Effector memory CD4-positive, alpha-beta T cell (primary cell): Measurements from ENCODE around the gene SEMA6D.

Source experiments
- DNase-seq, 3 donors: peaks; one replicate each; pipeline ENCODE4 v3.0.0-alpha.2; 2020
- H3K27ac ChIP-seq: 2 replicates; pipeline ENCODE4 v1.7.0; 2013; ENCODE audit warnings: mild to moderate bottlenecking, low read length, moderate library complexity; ENCODE audit not compliant: insufficient read depth, poor library complexity, severe bottlenecking
- H3K27me3 ChIP-seq: replicated peaks from 2 replicates; pipeline ENCODE4 v1.7.0; 2013; ENCODE audit warnings: mild to moderate bottlenecking, low read length; ENCODE audit not compliant: insufficient read depth, control insufficient read depth, poor library complexity, severe bottlenecking
- H3K36me3 ChIP-seq: 2 replicates; pipeline ENCODE4 v1.7.0; 2013; ENCODE audit warnings: mild to moderate bottlenecking, low read length, moderate library complexity; ENCODE audit not compliant: control insufficient read depth, insufficient read depth
- H3K4me1 ChIP-seq: 2 replicates; pipeline ENCODE4 v1.7.0; 2013; ENCODE audit warnings: low read length, mild to moderate bottlenecking; ENCODE audit not compliant: control insufficient read depth, insufficient read depth, poor library complexity, severe bottlenecking
- H3K4me3 ChIP-seq: 2 replicates; pipeline ENCODE4 v1.7.0; 2013; ENCODE audit warnings: low read length, low read depth, mild to moderate bottlenecking; ENCODE audit not compliant: insufficient read depth, poor library complexity, severe bottlenecking
- H3K9me3 ChIP-seq: 2 replicates; pipeline ENCODE4 v1.7.0; 2013; ENCODE audit warnings: mild to moderate bottlenecking, low read length, moderate library complexity; ENCODE audit not compliant: control insufficient read depth

Gene SEMA6D

GRCh38 chr15:47778263-47778770, 61.0 kb downstream of the SEMA6D start:
- no peaks in the 10 kb centered on the region for H3K36me3 ChIP-seq
- H3K4me1 ChIP-seq: no peaks in the 10 kb centered on the region
- no peak for DNase-seq
- no peaks in the 10 kb centered on the region for H3K27me3 ChIP-seq
- H3K4me3 ChIP-seq: no peak overlapping the region
- H3K9me3 ChIP-seq: no peaks in the 10 kb centered on the region
- no peak overlapping the region for H3K27ac ChIP-seq

GRCh38 chr15:47780971-47781370, 63.7 kb downstream of the SEMA6D start:
- Histone ChIP-seq H3K36me3 (no peaks in the 10 kb centered on the region), H3K9me3 (no peaks in the 10 kb centered on the region), H3K4me1 (no peaks in the 10 kb centered on the region), H3K27ac (no peak overlapping the region), H3K4me3 (no peak overlapping the region), H3K27me3 (no peaks in the 10 kb centered on the region)
- no peak for DNase-seq

DNA sequence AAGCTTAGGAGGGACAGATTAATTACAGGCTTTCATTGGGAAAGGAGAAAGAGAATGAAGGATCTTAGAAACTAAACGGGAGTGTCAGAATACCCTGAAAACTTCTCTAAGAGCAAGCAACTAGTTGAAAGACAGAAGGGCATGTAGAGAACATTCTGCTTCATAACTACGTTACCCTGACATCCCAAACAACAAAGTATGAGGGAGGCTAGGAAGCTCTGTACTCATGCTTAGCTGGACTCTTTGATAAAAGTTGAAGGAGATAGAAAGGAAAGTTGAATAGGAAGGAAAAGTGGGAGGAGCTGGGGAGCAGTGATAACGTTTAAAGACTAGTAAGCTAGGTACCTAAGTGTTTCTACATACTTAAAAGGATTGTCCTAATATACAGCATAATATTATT, 64.2 kb downstream of the SEMA6D start:
- Histone ChIP-seq H3K9me3 (no peaks in the 10 kb centered on the region), H3K36me3 (no peaks in the 10 kb centered on the region), H3K4me3 (no peak overlapping the region), H3K27me3 (no peaks in the 10 kb centered on the region), H3K4me1 (no peaks in the 10 kb centered on the region), H3K27ac (no peak overlapping the region)
- no peak for DNase-seq

- Histone ChIP-seq H3K27ac (no peak overlapping the region), H3K27me3 (no peaks in the 10 kb centered on the region), H3K36me3 (no peaks in the 10 kb centered on the region), H3K4me1 (no peaks in the 10 kb centered on the region), H3K9me3 (no peaks in the 10 kb centered on the region), H3K4me3 (no peak overlapping the region)
- DNase-seq: no peak
Observed at GRCh38 chr15:47784820-47785219, 67.5 kb downstream of the SEMA6D start.

- Histone ChIP-seq H3K4me3 (no peak overlapping the region), H3K4me1 (no peaks in the 10 kb centered on the region), H3K27ac (no peak overlapping the region), H3K9me3 (no peaks in the 10 kb centered on the region), H3K36me3 (no peaks in the 10 kb centered on the region), H3K27me3 (no peaks in the 10 kb centered on the region)
- DNase-seq: no peak
Observed at GRCh38 chr15:47786371-47786770, 69.1 kb downstream of the SEMA6D start.

- no peaks in the 10 kb centered on the region for H3K27me3 ChIP-seq
- no peak for DNase-seq
- H3K9me3 ChIP-seq: no peaks in the 10 kb centered on the region
- no peaks in the 10 kb centered on the region for H3K4me1 ChIP-seq
- no peak overlapping the region for H3K27ac ChIP-seq
- H3K36me3 ChIP-seq: no peaks in the 10 kb centered on the region
- no peak overlapping the region for H3K4me3 ChIP-seq
Observed at GRCh38 chr15:47787875-47788274, 70.6 kb downstream of the SEMA6D start.

DNA sequence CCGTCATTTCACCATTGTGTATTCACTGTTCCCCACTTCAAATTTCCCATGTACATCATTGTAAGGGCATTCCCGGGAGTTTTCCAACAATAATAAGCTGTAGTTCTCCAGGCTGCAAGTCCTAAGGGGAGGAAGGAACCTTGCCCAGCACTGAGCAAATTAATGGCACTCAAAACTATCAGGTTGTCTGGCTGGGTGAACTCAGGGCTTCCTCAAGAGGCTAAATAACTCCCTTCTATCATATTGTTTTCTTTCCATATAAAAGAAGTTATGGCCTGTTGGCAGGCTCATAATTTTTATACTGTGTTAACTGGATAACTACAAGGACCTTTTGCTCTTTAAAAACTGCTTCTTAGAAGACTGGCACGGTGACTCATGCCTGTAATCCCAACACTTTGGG, 71.4 kb downstream of the SEMA6D start:
- Histone ChIP-seq H3K9me3 (no peaks in the 10 kb centered on the region), H3K27me3 (no peaks in the 10 kb centered on the region), H3K27ac (no peak overlapping the region), H3K36me3 (no peaks in the 10 kb centered on the region), H3K4me3 (no peak overlapping the region), H3K4me1 (no peaks in the 10 kb centered on the region)
- DNase-seq: no peak

DNA sequence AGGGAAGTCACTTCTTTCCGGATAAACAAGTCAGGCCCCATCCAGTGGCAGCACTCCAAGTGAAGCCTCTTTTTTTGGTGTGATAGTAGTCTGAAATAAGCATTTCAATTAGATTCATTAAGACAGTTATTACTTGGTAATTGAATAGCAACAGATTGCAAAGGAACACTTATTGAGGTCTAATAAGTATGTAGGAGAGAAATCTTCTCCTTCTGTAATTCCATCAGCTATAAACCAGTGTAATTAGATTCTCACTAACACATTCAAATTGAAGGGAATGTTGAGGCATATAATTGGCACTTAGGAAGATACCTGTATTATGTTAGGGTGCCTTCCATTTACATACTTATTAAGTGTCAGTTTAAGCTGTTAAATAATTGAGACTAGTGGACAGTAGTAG, 73.9 kb downstream of the SEMA6D start:
- Histone ChIP-seq H3K27me3 (no peaks in the 10 kb centered on the region), H3K27ac (no peak overlapping the region), H3K4me3 (no peak overlapping the region), H3K36me3 (no peaks in the 10 kb centered on the region), H3K9me3 (no peaks in the 10 kb centered on the region), H3K4me1 (no peaks in the 10 kb centered on the region)
- DNase-seq: no peak

- no peak overlapping the region for H3K4me3 ChIP-seq
- H3K4me1 ChIP-seq: no peaks in the 10 kb centered on the region
Observed at GRCh38 chr15:47792231-47792630, 74.9 kb downstream of the SEMA6D start.

DNA sequence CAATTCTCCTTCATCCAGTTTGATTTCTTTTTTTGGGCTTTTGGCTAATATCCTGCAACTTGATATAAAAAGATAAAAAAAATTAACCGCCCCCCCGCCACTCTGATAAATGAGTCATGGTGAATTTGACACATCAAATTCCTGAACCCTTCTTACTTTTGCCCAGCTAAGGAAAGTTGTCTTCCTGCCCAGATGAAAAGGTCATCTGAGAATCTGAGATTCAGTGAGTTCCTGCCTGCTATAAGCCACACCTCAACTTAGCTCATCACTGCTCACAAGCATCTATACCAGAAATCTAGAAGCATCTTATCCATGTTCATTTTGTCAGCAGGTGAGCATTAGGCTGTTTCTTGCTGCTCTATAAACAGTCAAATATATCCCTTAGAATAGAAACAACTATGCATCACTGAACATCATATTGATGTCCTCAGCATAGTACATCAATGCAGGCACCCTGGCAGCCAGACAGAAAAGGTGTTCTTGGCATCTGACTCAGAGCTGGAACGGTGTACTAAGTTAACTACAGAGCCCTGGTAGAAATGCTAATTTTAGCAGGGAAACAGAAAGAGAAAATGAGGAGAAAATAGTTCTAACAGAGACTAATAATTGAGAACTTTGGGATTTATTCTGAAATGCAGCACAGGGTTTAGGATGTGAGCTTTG, 77.1 kb downstream of the SEMA6D start:
- H3K27me3 ChIP-seq: no peaks in the 10 kb centered on the region
- H3K4me3 ChIP-seq: no peak overlapping the region
- no peaks in the 10 kb centered on the region for H3K9me3 ChIP-seq
- DNase-seq: no peak
- no peak overlapping the region for H3K27ac ChIP-seq
- H3K4me1 ChIP-seq: no peaks in the 10 kb centered on the region
- no peaks in the 10 kb centered on the region for H3K36me3 ChIP-seq

More at GRCh38 chr15:47792231-47792630, 74.9 kb downstream of the SEMA6D start:
- no peaks in the 10 kb centered on the region for H3K9me3 ChIP-seq
- no peaks in the 10 kb centered on the region for H3K27me3 ChIP-seq
- no peak for DNase-seq
- H3K27ac ChIP-seq: no peak overlapping the region
- no peaks in the 10 kb centered on the region for H3K36me3 ChIP-seq
